ENCODE data around the gene KNOP1. TPM values are rescaled to one million over a fixed set of nuclear protein-coding genes. Genes with fewer than 3 reads are reported as not detected.

KNOP1 gene
- polyA plus RNA-seq, 3 donors = 1.5 to 2.8 (median 2.4) TPM

GRCh38 chr16:19710191-19710908 lies 7.7 kb downstream of the KNOP1 start:
- no peaks in the 10 kb centered on the region for H4K20me1 ChIP-seq (ENCODE audit: insufficient read depth, low read length)
- H3K4me3 Mint-ChIP-seq = no peak overlapping the region
- peaks cover 33 to 63% of the 10 kb centered on the region in 2 donors for H3K36me3 ChIP-seq (replicated peaks in 1 of 2; ENCODE audit: control insufficient read depth in 1 of 2, insufficient read depth in 2 of 2, low read length in 2 of 2)
- no peaks in the 10 kb centered on the region for H3K9me3 Mint-ChIP-seq
- H3K4me2 ChIP-seq (replicated peaks; ENCODE audit: extremely low read depth, low read length, poor library complexity, severe bottlenecking) = no peak overlapping the region
- H3K36me3 Mint-ChIP-seq = peaks cover 53 to 64% of the 10 kb centered on the region in 2 donors
- H3K9ac ChIP-seq (ENCODE audit: insufficient read depth, low read length, poor library complexity, severe bottlenecking) = no peak overlapping the region
- H3K4me1 ChIP-seq (ENCODE audit: control insufficient read depth in 1 of 2, insufficient read depth in 2 of 2, low read length in 2 of 2) = no peaks in the 10 kb centered on the region
- no peaks in the 10 kb centered on the region for H3K27me3 Mint-ChIP-seq (ENCODE audit: low read depth in 3 of 3)
- no peaks in the 10 kb centered on the region for H3K9me3 ChIP-seq (replicated peaks in 1 of 2; ENCODE audit: control insufficient read depth in 1 of 2, insufficient read depth in 1 of 2, low read length in 2 of 2)
- peak overlapping the region in 2 of 7 donors; percentile 5 to 41 for H3K27ac Mint-ChIP-seq
- no peak overlapping the region for H2AFZ ChIP-seq (ENCODE audit: insufficient read depth, low read depth, low read length, poor library complexity, severe bottlenecking)
- no peaks in the 10 kb centered on the region for H3K4me1 Mint-ChIP-seq
- no peak for DNase-seq
- intact Hi-C loops (cut with micrococcal nuclease) = loop anchor here in 1 of 2 donors (10.0 kb wide), 1 partner anchor 646 kb away; the partner anchor contains the start of gene COQ7
- no peaks in the 10 kb centered on the region for H3K27me3 ChIP-seq (ENCODE audit: control insufficient read depth in 2 of 2, insufficient read depth in 2 of 2, low read length in 2 of 2)
- 87% methylated on average over 15 of the region's 23 CpGs for WGBS (ENCODE audit: insufficient coverage)
- TF ChIP-seq CTCF (IDR thresholded peaks at IDR 0.05) = no peak
- H3K79me2 ChIP-seq (ENCODE audit: insufficient read depth, low read length) = no peaks in the 10 kb centered on the region
- H3K27ac ChIP-seq (ENCODE audit: low read depth in 1 of 2, low read length in 2 of 2) = no peak overlapping the region
- no peak overlapping the region for H3K4me3 ChIP-seq (replicated peaks in 1 of 3; ENCODE audit: low read depth in 2 of 3, low read length in 3 of 3)

GRCh38 chr16:19709381-19710136 lies 8.5 kb downstream of the KNOP1 start:
- Histone ChIP-seq H3K4me1 (ENCODE audit: control insufficient read depth in 1 of 2, insufficient read depth in 2 of 2, low read length in 2 of 2) (no peaks in the 10 kb centered on the region), H3K4me3 (replicated peaks in 1 of 3; ENCODE audit: low read depth in 2 of 3, low read length in 3 of 3) (no peak overlapping the region), H3K9me3 (replicated peaks in 1 of 2; ENCODE audit: control insufficient read depth in 1 of 2, insufficient read depth in 1 of 2, low read length in 2 of 2) (no peaks in the 10 kb centered on the region), H3K4me2 (replicated peaks; ENCODE audit: extremely low read depth, low read length, poor library complexity, severe bottlenecking) (no peak overlapping the region), H3K79me2 (ENCODE audit: insufficient read depth, low read length) (no peaks in the 10 kb centered on the region), H3K9ac (ENCODE audit: insufficient read depth, low read length, poor library complexity, severe bottlenecking) (no peak overlapping the region), H2AFZ (ENCODE audit: insufficient read depth, low read depth, low read length, poor library complexity, severe bottlenecking) (no peak overlapping the region), H3K27me3 (ENCODE audit: control insufficient read depth in 2 of 2, insufficient read depth in 2 of 2, low read length in 2 of 2) (no peaks in the 10 kb centered on the region), H3K27ac (ENCODE audit: low read depth in 1 of 2, low read length in 2 of 2) (no peak overlapping the region), H3K36me3 (replicated peaks in 1 of 2; ENCODE audit: control insufficient read depth in 1 of 2, insufficient read depth in 2 of 2, low read length in 2 of 2) (peaks cover 41 to 67% of the 10 kb centered on the region in 2 donors), H4K20me1 (ENCODE audit: insufficient read depth, low read length) (no peaks in the 10 kb centered on the region)
- no peak for TF ChIP-seq CTCF (IDR thresholded peaks at IDR 0.05)
- Mint-ChIP-seq H3K27ac (peak overlapping the region in 3 of 7 donors; percentile 5 to 76 (median 51)), H3K4me3 (no peak overlapping the region), H3K36me3 (peaks cover 57 to 69% of the 10 kb centered on the region in 2 donors), H3K27me3 (ENCODE audit: low read depth in 3 of 3) (no peaks in the 10 kb centered on the region), H3K4me1 (no peaks in the 10 kb centered on the region), H3K9me3 (no peaks in the 10 kb centered on the region)
- intact Hi-C loops (cut with micrococcal nuclease) = loop anchor here in 1 of 2 donors (10.0 kb wide), 1 partner anchor 645 kb away; the partner anchor contains the start of gene COQ7
- DNase-seq = no peak
- over 99% methylated on average over 20 of the region's 22 CpGs for WGBS (ENCODE audit: insufficient coverage)
